IMR-90 (cell line): ENCODE measurements around the gene PITPNB. TPM values are rescaled to one million over a fixed set of nuclear protein-coding genes. Genes with fewer than 3 reads are reported as not detected.

Source experiments
- ATAC-seq: fragments of 200-7000 bp; cut with Tn5 transposase; 2 replicates; pipeline ENCODE4 v1.9.1; 2020; ENCODE audit warnings: low read depth, mild to moderate bottlenecking, moderate library complexity
- BruUV-seq: library from RNA; stranded (reverse); fragments of 400-500 nt; replicated peaks from 2 replicates; lab custom pipeline; 2021; lab: Mats Ljungman, UMichigan
- CTCF ChIA-PET: fragments of 300-600 bp; formaldehyde crosslinking; extraction: SDS; loops from one replicate; lab custom pipeline; 2021; ENCODE audit warnings: antibody characterized with exemption; lab: Yijun Ruan, JAX
- POLR2A ChIA-PET: fragments of 300-600 bp; sonication (Branson Sonifier 250); formaldehyde crosslinking; loops from one replicate; lab custom pipeline; 2022; ENCODE audit warnings: antibody characterized with exemption; ENCODE audit not compliant: unreplicated experiment; lab: Charles Lee
- DNase-seq: peaks from one replicate; pipeline ENCODE4 v3.0.0; 2013
- H2AFZ ChIP-seq: replicated peaks from 2 replicates; pipeline ENCODE3; 2013; ENCODE audit warnings: low read length, mild to moderate bottlenecking; ENCODE audit not compliant: poor library complexity
- H2AK5ac ChIP-seq: 2 replicates; pipeline ENCODE4 v1.6.1; 2013; ENCODE audit warnings: low read depth, low read length, inconsistent platforms
- H2AK9ac ChIP-seq: replicated peaks from 2 replicates; pipeline ENCODE3; 2013; ENCODE audit warnings: mild to moderate bottlenecking, low read depth, low read length, moderate library complexity; ENCODE audit not compliant: poor library complexity
- H2BK120ac ChIP-seq: 2 replicates; pipeline ENCODE4 v1.6.1; 2013; ENCODE audit warnings: low read depth, low read length, inconsistent platforms
- H2BK15ac ChIP-seq: 3 replicates; pipeline ENCODE4 v1.6.1; 2013; ENCODE audit warnings: low read depth, low read length, inconsistent platforms
- H2BK20ac ChIP-seq: 2 replicates; pipeline ENCODE4 v1.6.1; 2013; ENCODE audit warnings: low read depth, mild to moderate bottlenecking, inconsistent platforms, low read length, moderate library complexity
- H2BK5ac ChIP-seq: 2 replicates; pipeline ENCODE4 v1.6.1; 2013; ENCODE audit warnings: mild to moderate bottlenecking, low read depth, low read length, inconsistent platforms; ENCODE audit not compliant: poor library complexity, severe bottlenecking
- H3K14ac ChIP-seq: replicated peaks from 2 replicates; pipeline ENCODE4 v1.6.1; 2013; ENCODE audit warnings: low read depth, low read length, inconsistent platforms
- H3K18ac ChIP-seq: 2 replicates; pipeline ENCODE4 v1.6.1; 2013; ENCODE audit warnings: low read depth, low read length, control low read depth
- H3K23ac ChIP-seq: 2 replicates; pipeline ENCODE4 v1.6.1; 2013; ENCODE audit warnings: low read depth, low read length, inconsistent platforms
- H3K27ac ChIP-seq: 2 replicates; pipeline ENCODE4 v1.5.1; 2013; ENCODE audit warnings: mild to moderate bottlenecking, control low read depth, low read length; ENCODE audit not compliant: insufficient read depth
- H3K27me3 ChIP-seq: 2 replicates; pipeline ENCODE4 v1.6.1; 2013; ENCODE audit warnings: low read length; ENCODE audit not compliant: control insufficient read depth, insufficient read depth
- H3K36me3 ChIP-seq: 2 replicates; pipeline ENCODE4 v1.6.1; 2013; ENCODE audit warnings: low read length, mixed read lengths; ENCODE audit not compliant: control insufficient read depth, insufficient read depth
- H3K4ac ChIP-seq: 2 replicates; pipeline ENCODE4 v1.6.1; 2013; ENCODE audit warnings: low read depth, low read length, inconsistent platforms
- H3K4me1 ChIP-seq: 2 replicates; pipeline ENCODE4 v1.6.1; 2013; ENCODE audit warnings: low read length, mixed read lengths; ENCODE audit not compliant: control insufficient read depth, insufficient read depth
- H3K4me2 ChIP-seq: 2 replicates; pipeline ENCODE4 v1.6.1; 2013; ENCODE audit warnings: low read depth, mild to moderate bottlenecking, control low read depth, low read length, moderate library complexity
- H3K4me3 ChIP-seq: 2 replicates; pipeline ENCODE4 v1.5.1; 2013; ENCODE audit warnings: low read depth, mild to moderate bottlenecking, control low read depth, low read length, moderate library complexity; ENCODE audit not compliant: insufficient read depth
- H3K56ac ChIP-seq: 2 replicates; pipeline ENCODE4 v1.6.1; 2013; ENCODE audit warnings: low read length, inconsistent platforms; ENCODE audit not compliant: insufficient read depth; ENCODE audit errors: extremely low read depth
- H3K79me1 ChIP-seq, 2 experiments: 2 replicates each; pipeline ENCODE4 v1.6.1; 2013; ENCODE audit warnings: low read length in 2 of 2, inconsistent platforms in 1 of 2, low read depth in 1 of 2
- H3K9ac ChIP-seq: 2 replicates; pipeline ENCODE4 v1.6.1; 2013; ENCODE audit warnings: low read depth, low read length, control low read depth
- H3K9me1 ChIP-seq: 2 replicates; pipeline ENCODE4 v1.6.1; 2013; ENCODE audit warnings: low read length, inconsistent platforms; ENCODE audit not compliant: insufficient read depth
- H3K9me3 ChIP-seq: 2 replicates; pipeline ENCODE4 v1.6.1; 2013; ENCODE audit warnings: low read length; ENCODE audit not compliant: control insufficient read depth, insufficient read depth
- H4K20me1 ChIP-seq: 2 replicates; pipeline ENCODE4 v1.6.1; 2013; ENCODE audit warnings: low read length, inconsistent platforms; ENCODE audit not compliant: insufficient read depth
- H4K5ac ChIP-seq: 2 replicates; pipeline ENCODE4 v1.6.1; 2013; ENCODE audit warnings: mild to moderate bottlenecking, low read depth, low read length, control low read depth
- H4K8ac ChIP-seq, 2 experiments: 2 replicates each; pipeline ENCODE4 v1.6.1; 2013; ENCODE audit warnings: low read depth in 2 of 2, low read length in 2 of 2, control low read depth in 1 of 2, inconsistent platforms in 1 of 2
- H4K91ac ChIP-seq: 2 replicates; pipeline ENCODE4 v1.6.1; 2013; ENCODE audit warnings: low read depth, low read length, inconsistent platforms; ENCODE audit not compliant: insufficient read depth
- CEBPB ChIP-seq: IDR thresholded peaks from 2 replicates; pipeline ENCODE4 v1.6.1; 2012; ENCODE audit warnings: low read depth, low read length, improper control_type of control experiment
- MXI1 ChIP-seq: IDR thresholded peaks from 2 replicates; pipeline ENCODE4 v1.6.1; 2012; ENCODE audit warnings: low read depth, mild to moderate bottlenecking, low read length, moderate library complexity, borderline replicate concordance
- POLR2A ChIP-seq: IDR thresholded peaks from 2 replicates; pipeline ENCODE4 v1.6.1; 2012; ENCODE audit warnings: mild to moderate bottlenecking, low read depth, low read length
- WGBS, 2 experiments: methylation state at CpG; one replicate each; pipeline versions ENCODE4 v1.1.5 to v1.1.7; 2013; ENCODE audit warnings: missing lambda C conversion rate in 2 of 2; ENCODE audit not compliant: insufficient read length in 1 of 2; ENCODE audit errors: extremely low coverage in 2 of 2; 5-methylcytosine and 5-hydroxymethylcytosine counted together
- dilution Hi-C: fragments of 300-500 bp; cut with HindIII; formaldehyde crosslinking; loops from one replicate; pipeline ENCODE4 v1.14.3; 2018; ENCODE audit warnings: low sequenced_read_pairs; ENCODE audit not compliant: unreplicated experiment
- in situ Hi-C: fragments of 300-500 bp; cut with MboI; formaldehyde crosslinking; loops from 3 replicates; pipeline ENCODE4 v1.14.3; 2019; ENCODE audit warnings: low sequenced_read_pairs, inconsistent platforms, mixed read lengths
- intact Hi-C: fragments of 100-400 bp; cut with micrococcal nuclease; formaldehyde crosslinking; loops from 2 replicates; pipeline ENCODE4 v1.10.0; 2022
- polyA plus RNA-seq, 3 experiments: library from polyadenylated mRNA; depleted of rRNA; stranded (reverse); fragments of >200 nt; gene quantifications; 2 replicates each; pipeline ENCODE4 v1.2.3, GENCODE V29; 2012; ENCODE audit warnings: low replicate concordance in 1 of 3
- total RNA-seq: library from RNA; depleted of rRNA; stranded (reverse); fragments of >200 nt; gene quantifications from 2 replicates; pipeline ENCODE4 v1.2.3, GENCODE V29; 2012

The PITPNB gene
- total and polyA plus RNA-seq, 2 of the 4 experiments (the other 2 are of a cell fraction), result 19.7 to 54.5 TPM

DNA sequence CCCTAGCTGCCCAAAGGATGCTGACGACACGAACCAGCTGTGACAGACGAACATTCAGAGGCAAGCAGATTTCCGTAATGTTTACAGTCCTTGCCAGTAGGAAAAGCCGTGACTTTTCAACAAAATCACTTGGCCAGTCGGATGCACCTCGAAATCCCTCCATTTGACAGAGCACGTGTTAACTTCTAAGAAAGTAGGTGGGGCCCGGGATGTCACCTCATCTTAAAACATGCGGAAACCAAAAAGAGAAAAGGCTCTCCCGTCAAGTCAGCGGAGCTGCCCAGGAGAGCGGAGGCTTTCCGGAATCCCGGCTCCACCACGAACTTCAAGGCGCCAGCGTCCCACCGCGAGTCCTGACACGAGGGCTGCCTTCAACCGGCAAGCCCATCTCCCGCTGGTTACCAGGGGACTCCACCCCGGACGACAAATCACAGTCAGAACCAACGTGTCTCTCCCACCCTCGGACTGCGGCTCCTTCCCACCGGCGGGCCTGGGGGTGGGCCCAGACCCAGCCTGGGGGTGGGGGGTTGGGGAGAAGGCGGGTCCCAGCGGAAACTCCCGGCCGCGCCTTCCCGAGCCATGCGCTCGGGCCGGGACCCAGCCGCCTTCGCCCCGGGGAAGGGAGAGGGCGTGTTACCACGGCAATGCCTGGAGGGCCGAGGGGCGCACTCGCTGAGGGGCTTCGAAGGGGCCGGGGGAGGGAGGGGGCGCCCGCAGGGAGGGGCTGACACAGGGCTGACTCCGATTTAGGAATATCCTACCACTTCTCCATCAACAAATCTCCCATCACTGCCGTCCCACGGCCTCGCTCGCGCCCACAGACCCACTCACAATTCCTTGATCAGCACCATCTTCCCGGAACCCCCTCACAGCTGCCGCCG lies 475 bp downstream of the PITPNB start:
- BruUV-seq, result no TSS peak
- Histone ChIP-seq H4K5ac (peak overlapping the region; percentile 42), H3K9me1 (peaks cover 6% of the 10 kb centered on the region), H3K56ac (peak overlapping the region; percentile 76), H4K20me1 (peaks cover 47% of the 10 kb centered on the region), H3K23ac (peak overlapping the region; percentile 85), H3K14ac (peak overlapping the region; percentile 94), H3K18ac (peak overlapping the region; percentile 60; the same call in 1 of the 2 replicates), H2BK20ac (no peak overlapping the region), H2BK15ac (no peak overlapping the region), H3K4me3 (peak overlapping the region; percentile 84), H4K8ac (peak overlapping the region; percentile 67 to 82; a peak in 3 of 4 replicates), H4K91ac (peak overlapping the region; percentile 83), H3K9ac (peak overlapping the region; percentile 89), H3K4ac (peak overlapping the region; percentile 89), H3K79me1 (peaks cover 0 to 55% of the 10 kb centered on the region in 2 experiments; a peak in 2 of 4 replicates), H2AK9ac (peak overlapping the region; percentile 66), H2BK5ac (peak overlapping the region; percentile 82), H3K4me1 (peaks cover 7% of the 10 kb centered on the region), H3K27me3 (no peaks in the 10 kb centered on the region), H3K4me2 (peak overlapping the region; percentile 90), H2AK5ac (peak overlapping the region; percentile 86), H3K9me3 (no peaks in the 10 kb centered on the region), H3K36me3 (peaks cover 2% of the 10 kb centered on the region), H2BK120ac (peak overlapping the region; percentile 6; the same call in 1 of the 2 replicates), H2AFZ (peak overlapping the region; percentile 92), H3K27ac (peak overlapping the region; percentile 87)
- ATAC-seq (peak; percentile 64), DNase-seq (peak; percentile 45)
- CTCF ChIA-PET, result interaction anchor here (0.6 to 1.7 kb wide), 5 partner anchors 8 to 798 kb away, joined by 3 to 5 read pairs (median 3); no protein-coding TSS in a partner anchor
- 1% methylated on average over 17 of the region's 60 CpGs; no CpG with 5 or more reads in 1 of the 2 experiments for WGBS, 2 experiments
- dilution Hi-C loops, result no loop called here
- POLR2A ChIA-PET, result interaction anchor here (0.5 to 1.0 kb wide), 2 partner anchors 18 to 873 kb away, joined by 3 read pairs; no protein-coding TSS in a partner anchor
- intact Hi-C loops, result loop anchor here (1.0 kb wide), 1 partner anchor 32 kb away; no protein-coding TSS in a partner anchor
- in situ Hi-C loops, result no loop called here
- TF ChIP-seq POLR2A (peak; percentile 65), MXI1 (peak; percentile 95), CEBPB (no peak)
